DOHH2 (cell line): ENCODE results near the gene RALGPS2.

ENCODE experiments used
- H3F3A ChIP-seq: fragments of 200-600 bp; sonication (generic), shearing (Covaris generic); 2 replicates; pipeline ENCODE4 v1.6.0; 2016; ENCODE audit warnings: antibody characterized with exemption, mild to moderate bottlenecking; ENCODE audit not compliant: control insufficient read depth, insufficient read depth
- H3K27ac ChIP-seq: fragments of 200-600 bp; sonication (generic); 2 replicates; pipeline ENCODE4 v1.5.1; 2014; ENCODE audit warnings: low read depth, mild to moderate bottlenecking, low read length, moderate library complexity
- H3K27me3 ChIP-seq: fragments of 200-600 bp; sonication (generic); 2 replicates; pipeline ENCODE4 v1.6.1; 2014; ENCODE audit warnings: mild to moderate bottlenecking, low read length, mixed read lengths; ENCODE audit not compliant: control insufficient read depth
- H3K36me3 ChIP-seq: fragments of 200-600 bp; sonication (generic); 2 replicates; pipeline ENCODE4 v1.6.1; 2014; ENCODE audit warnings: mild to moderate bottlenecking, low read length, moderate library complexity, mixed read lengths; ENCODE audit not compliant: control insufficient read depth
- H3K4me1 ChIP-seq: fragments of 200-600 bp; sonication (generic); 2 replicates; pipeline ENCODE4 v1.6.1; 2014; ENCODE audit warnings: mild to moderate bottlenecking, low read length, mixed read lengths; ENCODE audit not compliant: control insufficient read depth
- H3K4me2 ChIP-seq: fragments of 200-600 bp; sonication (generic); 2 replicates; pipeline ENCODE4 v1.6.0; 2014; ENCODE audit warnings: mild to moderate bottlenecking, low read length, moderate library complexity
- H3K4me3 ChIP-seq: fragments of 200-600 bp; sonication (generic); 2 replicates; pipeline ENCODE4 v1.5.1; 2014; ENCODE audit warnings: mild to moderate bottlenecking, low read length, mixed read lengths
- H3K79me2 ChIP-seq: fragments of 200-600 bp; sonication (generic); 2 replicates; pipeline ENCODE4 v1.6.1; 2014; ENCODE audit warnings: mild to moderate bottlenecking, low read length, mixed read lengths; ENCODE audit not compliant: control insufficient read depth
- H3K9me2 ChIP-seq: fragments of 200-600 bp; sonication (generic); replicated peaks from 2 replicates; pipeline ENCODE4 v1.6.1; 2014; ENCODE audit warnings: mild to moderate bottlenecking, low read length, mixed read lengths; ENCODE audit not compliant: control insufficient read depth
- H3K9me3 ChIP-seq: fragments of 200-600 bp; sonication (generic); 2 replicates; pipeline ENCODE4 v1.6.1; 2014; ENCODE audit warnings: antibody characterized with exemption, low read length, mixed read lengths; ENCODE audit not compliant: control insufficient read depth, insufficient read depth
- H4K20me1 ChIP-seq: fragments of 200-600 bp; sonication (generic); 2 replicates; pipeline ENCODE4 v1.6.0; 2014; ENCODE audit warnings: low read depth, mild to moderate bottlenecking, antibody characterized with exemption, low read length, moderate library complexity; ENCODE audit not compliant: control insufficient read depth, insufficient read depth
- CTCF ChIP-seq: fragments of 200-600 bp; sonication (generic); IDR thresholded peaks from one replicate; pipeline ENCODE4 v1.5.1; 2014; ENCODE audit warnings: antibody characterized with exemption, mild to moderate bottlenecking, low read depth, low read length; ENCODE audit not compliant: poor library complexity, severe bottlenecking
- EZH2phosphoT487 ChIP-seq: fragments of 200-600 bp; sonication (generic); IDR thresholded peaks from 2 replicates; pipeline ENCODE4 v1.6.1; 2017; ENCODE audit warnings: borderline replicate concordance, mild to moderate bottlenecking, antibody characterized with exemption, low read length, moderate library complexity, mixed read lengths

Gene RALGPS2

GRCh38 chr1:178724376-178724727 lies 692 bp upstream of the RALGPS2 start:
- Histone ChIP-seq H3K4me1 (peaks cover 46% of the 10 kb centered on the region), H3K9me3 (no peaks in the 10 kb centered on the region), H3K4me2 (peak overlapping the region; percentile 86), H3K9me2 (no peaks in the 10 kb centered on the region), H3F3A (peaks cover 9% of the 10 kb centered on the region; the same call in 1 of the 2 replicates), H3K4me3 (peak overlapping the region; percentile 89), H3K27ac (peak overlapping the region; percentile 91), H3K79me2 (peaks cover 45% of the 10 kb centered on the region), H3K27me3 (no peaks in the 10 kb centered on the region), H3K36me3 (peaks cover 37% of the 10 kb centered on the region), H4K20me1 (no peaks in the 10 kb centered on the region)
- TF ChIP-seq EZH2phosphoT487 = no peak
- TF ChIP-seq CTCF = no peak

GRCh38 chr1:178725466-178726086 lies 532 bp downstream of the RALGPS2 start:
- H3K9me3 ChIP-seq = peaks cover 3% of the 10 kb centered on the region; the same call in 1 of the 2 replicates
- H4K20me1 ChIP-seq = no peaks in the 10 kb centered on the region
- peak overlapping the region; percentile 89 for H3K4me3 ChIP-seq
- H3F3A ChIP-seq = peaks cover 9% of the 10 kb centered on the region; the same call in 1 of the 2 replicates
- H3K36me3 ChIP-seq = peaks cover 48% of the 10 kb centered on the region
- no peaks in the 10 kb centered on the region for H3K27me3 ChIP-seq
- TF ChIP-seq EZH2phosphoT487 (no peak), CTCF (peak; percentile 36)
- peak overlapping the region; percentile 86 for H3K4me2 ChIP-seq
- no peaks in the 10 kb centered on the region for H3K9me2 ChIP-seq
- H3K27ac ChIP-seq = peak overlapping the region; percentile 91
- H3K4me1 ChIP-seq = peaks cover 48% of the 10 kb centered on the region
- H3K79me2 ChIP-seq = peaks cover 57% of the 10 kb centered on the region

- H3K9me2 ChIP-seq = no peaks in the 10 kb centered on the region
- H3K4me1 ChIP-seq = peaks cover 48% of the 10 kb centered on the region
- no peaks in the 10 kb centered on the region for H3K27me3 ChIP-seq
- no peaks in the 10 kb centered on the region for H4K20me1 ChIP-seq
- H3K27ac ChIP-seq = peak overlapping the region; percentile 91
- H3K4me3 ChIP-seq = peak overlapping the region; percentile 89
- peak overlapping the region; percentile 86 for H3K4me2 ChIP-seq
- TF ChIP-seq CTCF (no peak), EZH2phosphoT487 (no peak)
- peaks cover 9% of the 10 kb centered on the region; the same call in 1 of the 2 replicates for H3F3A ChIP-seq
- peaks cover 53% of the 10 kb centered on the region for H3K36me3 ChIP-seq
- H3K9me3 ChIP-seq = peaks cover 3% of the 10 kb centered on the region; the same call in 1 of the 2 replicates
- H3K79me2 ChIP-seq = peaks cover 63% of the 10 kb centered on the region
These were observed 1.1 kb downstream of the RALGPS2 start for GRCh38 chr1:178726087-178726517.
